Colonic mucosa (tissue), 4 donors: ENCODE data around the gene ST3GAL5. TPM values are rescaled to one million over a fixed set of nuclear protein-coding genes. Genes with fewer than 3 reads are reported as not detected.

Experiments
- DNase-seq: peaks from one replicate; pipeline ENCODE4 v3.0.0-alpha.2; 2020
- H3K27ac ChIP-seq: fragments of 200-600 bp; one replicate; pipeline ENCODE4 v1.8.0; 2021
- H3K27me3 ChIP-seq: fragments of 200-600 bp; one replicate; pipeline ENCODE4 v1.8.0; 2021
- H3K36me3 ChIP-seq: fragments of 200-600 bp; one replicate; pipeline ENCODE4 v1.8.0; 2021
- H3K4me1 ChIP-seq: fragments of 200-600 bp; one replicate; pipeline ENCODE4 v1.8.0; 2021; ENCODE audit warnings: mild to moderate bottlenecking
- H3K4me3 ChIP-seq: fragments of 200-600 bp; one replicate; pipeline ENCODE4 v1.8.0; 2021
- H3K9ac ChIP-seq, 2 donors: one replicate each; pipeline ENCODE4 v1.7.0; 2013; ENCODE audit warnings: control low read depth in 2 of 2, low read depth in 2 of 2, low read length in 2 of 2
- H3K9me3 ChIP-seq: fragments of 200-600 bp; one replicate; pipeline ENCODE4 v1.8.0; 2021
- CTCF ChIP-seq: fragments of 200-600 bp; IDR thresholded peaks from one replicate; pipeline ENCODE4 v1.8.0; 2022; ENCODE audit warnings: antibody characterized with exemption, mild to moderate bottlenecking
- intact Hi-C: fragments of 100-400 bp; cut with DNase I; formaldehyde crosslinking; loops from one replicate; pipeline ENCODE4 v1.14.1; 2022
- total RNA-seq, 2 donors: library from RNA; stranded (reverse); fragmentation: NEBNext Ultra II Directional in 1 of 2; extraction: Animal tissue kit (Norgen Biotek cat#: 25700) in 1 of 2; gene quantifications; one replicate each; pipeline ENCODE4 v1.2.1, GENCODE V29; 2021
- donor health status: healthy.
- donor health status: DM: no; HTN: no; CAD: no.
- donor health status: DM: no; HTN: no; CAD: no.

Gene ST3GAL5
- total RNA-seq, 2 donors from 2014 or later = 2.6 to 3.5 TPM

GRCh38 chr2:85850451-85850850 is 38.3 kb downstream of the ST3GAL5 start:
- Histone ChIP-seq H3K27ac (no peak overlapping the region), H3K27me3 (no peaks in the 10 kb centered on the region), H3K4me1 (no peaks in the 10 kb centered on the region), H3K36me3 (no peaks in the 10 kb centered on the region), H3K4me3 (no peak overlapping the region), H3K9ac (no peak overlapping the region), H3K9me3 (no peaks in the 10 kb centered on the region)
- intact Hi-C loops = no loop called here
- TF ChIP-seq CTCF = no peak
- no peak for DNase-seq

DNA sequence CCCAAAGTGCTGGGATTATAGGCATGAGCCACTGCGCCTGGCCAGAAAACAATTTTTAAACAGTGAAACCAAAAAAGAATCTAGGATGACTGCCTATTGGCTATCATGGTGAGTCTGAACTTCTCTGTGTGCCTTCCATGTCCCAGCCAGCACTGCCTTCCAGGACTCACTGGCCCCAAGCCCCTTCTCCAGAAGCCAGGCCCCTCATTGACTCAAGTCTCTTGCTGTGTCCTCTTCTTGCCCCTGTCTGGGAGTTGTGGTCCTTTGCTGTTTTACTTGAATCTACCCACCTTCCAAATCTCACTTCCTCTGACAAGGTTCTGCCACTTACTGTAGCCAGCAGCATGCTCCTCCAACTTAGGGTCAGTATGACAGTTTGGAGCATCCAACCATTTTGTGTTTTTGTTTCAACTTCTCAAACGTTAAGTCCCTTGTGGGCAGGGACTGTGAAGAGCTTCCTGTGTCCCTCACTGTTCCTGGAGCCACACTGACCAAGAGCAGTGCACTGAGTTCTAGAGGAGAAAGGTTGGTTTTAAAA is 41.7 kb downstream of the ST3GAL5 start:
- no peak for DNase-seq
- H3K36me3 ChIP-seq = no peaks in the 10 kb centered on the region
- no peak overlapping the region for H3K4me3 ChIP-seq
- H3K27ac ChIP-seq = no peak overlapping the region
- TF ChIP-seq CTCF = no peak
- H3K27me3 ChIP-seq = no peaks in the 10 kb centered on the region
- H3K9ac ChIP-seq = no peak overlapping the region
- H3K9me3 ChIP-seq = no peaks in the 10 kb centered on the region
- H3K4me1 ChIP-seq = no peaks in the 10 kb centered on the region
- intact Hi-C loops = no loop called here

DNA sequence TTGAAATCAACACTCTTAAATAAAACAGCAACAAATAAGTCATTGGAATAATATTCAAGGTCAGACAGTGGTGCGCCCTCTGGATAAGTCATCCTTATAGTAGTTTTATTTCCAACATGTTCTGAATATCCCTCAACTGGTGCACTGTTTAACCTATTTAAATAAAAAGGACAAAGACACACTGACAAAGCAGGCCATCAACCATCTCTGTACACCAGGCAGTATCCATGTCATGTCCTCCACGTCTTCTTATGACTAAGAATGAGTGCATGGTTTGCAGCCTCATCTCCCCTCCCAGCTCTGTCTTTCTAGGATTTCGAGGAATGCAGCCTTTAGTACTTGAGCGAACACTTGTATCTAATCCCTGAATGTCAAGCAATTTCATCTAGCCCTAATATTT is 42.4 kb downstream of the ST3GAL5 start:
- Histone ChIP-seq H3K36me3 (no peaks in the 10 kb centered on the region), H3K27ac (no peak overlapping the region), H3K4me3 (no peak overlapping the region), H3K9me3 (no peaks in the 10 kb centered on the region), H3K4me1 (no peaks in the 10 kb centered on the region), H3K9ac (no peak overlapping the region), H3K27me3 (no peaks in the 10 kb centered on the region)
- no peak for DNase-seq
- no peak for TF ChIP-seq CTCF
- intact Hi-C loops = no loop called here

DNA sequence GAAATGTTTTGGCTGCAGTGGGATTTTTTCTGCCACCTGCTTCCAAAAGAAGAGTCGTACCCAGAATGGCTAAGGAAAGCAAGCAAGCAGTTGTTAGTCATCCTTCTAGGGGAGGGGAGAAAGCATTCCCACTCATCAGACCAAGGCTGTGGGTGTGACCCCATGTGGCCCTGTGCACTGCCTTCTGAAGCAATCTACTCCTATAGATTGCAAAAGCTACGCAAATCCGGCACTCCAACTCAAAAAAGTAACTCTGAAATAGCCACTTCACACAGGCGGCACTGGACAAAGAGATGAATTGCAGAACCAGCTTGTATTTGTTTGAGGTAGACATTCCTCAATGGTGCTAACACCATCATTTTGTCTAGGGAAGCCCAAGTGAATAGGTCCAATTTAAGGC is 44.3 kb downstream of the ST3GAL5 start:
- DNase-seq = no peak
- no peak overlapping the region for H3K27ac ChIP-seq
- H3K36me3 ChIP-seq = no peaks in the 10 kb centered on the region
- no peaks in the 10 kb centered on the region for H3K27me3 ChIP-seq
- TF ChIP-seq CTCF = no peak
- intact Hi-C loops = no loop called here
- H3K4me3 ChIP-seq = no peak overlapping the region
- no peaks in the 10 kb centered on the region for H3K9me3 ChIP-seq
- no peak overlapping the region for H3K9ac ChIP-seq
- no peaks in the 10 kb centered on the region for H3K4me1 ChIP-seq

- H3K4me1 ChIP-seq = no peaks in the 10 kb centered on the region
- peak; percentile 31 for TF ChIP-seq CTCF
- no peaks in the 10 kb centered on the region for H3K36me3 ChIP-seq
- no peak overlapping the region for H3K9ac ChIP-seq
- peak; percentile 56 for DNase-seq
- intact Hi-C loops = no loop called here
- H3K9me3 ChIP-seq = no peaks in the 10 kb centered on the region
- H3K27me3 ChIP-seq = no peaks in the 10 kb centered on the region
- H3K4me3 ChIP-seq = no peak overlapping the region
- no peak overlapping the region for H3K27ac ChIP-seq
Observed at GRCh38 chr2:85843543-85843942, 45.2 kb downstream of the ST3GAL5 start.

- no peaks in the 10 kb centered on the region for H3K9me3 ChIP-seq
- H3K4me1 ChIP-seq = no peaks in the 10 kb centered on the region
- no peaks in the 10 kb centered on the region for H3K27me3 ChIP-seq
- no peaks in the 10 kb centered on the region for H3K36me3 ChIP-seq
- TF ChIP-seq CTCF = no peak
- no peak overlapping the region for H3K27ac ChIP-seq
- H3K9ac ChIP-seq = no peak overlapping the region
- H3K4me3 ChIP-seq = no peak overlapping the region
- DNase-seq = no peak
- intact Hi-C loops = no loop called here
Observed at GRCh38 chr2:85840091-85840490, 48.7 kb downstream of the ST3GAL5 start.
